ENCODE results near the gene SP110. TPM values are rescaled to one million over a fixed set of nuclear protein-coding genes. Genes with fewer than 3 reads are reported as not detected.
A peak's percentile ranks its signal among the peaks of the same experiment; 100 is the strongest.
"Not testable (repeated sequence)": the region's sequence is repeated elsewhere in the genome, so short reads cannot be mapped to it uniquely, and the experiment has no call there.

Gene SP110
- total RNA-seq (100 to 1,000 TPM in 4 of 5 donors, 10 to 100 TPM in 1; 95.4 to 136 (median 111) TPM), total RNA-seq (39.5 to 299 (median 79.7) reads per million in 29 experiments)
- total RNA-seq (2013), result 125 TPM

DNA sequence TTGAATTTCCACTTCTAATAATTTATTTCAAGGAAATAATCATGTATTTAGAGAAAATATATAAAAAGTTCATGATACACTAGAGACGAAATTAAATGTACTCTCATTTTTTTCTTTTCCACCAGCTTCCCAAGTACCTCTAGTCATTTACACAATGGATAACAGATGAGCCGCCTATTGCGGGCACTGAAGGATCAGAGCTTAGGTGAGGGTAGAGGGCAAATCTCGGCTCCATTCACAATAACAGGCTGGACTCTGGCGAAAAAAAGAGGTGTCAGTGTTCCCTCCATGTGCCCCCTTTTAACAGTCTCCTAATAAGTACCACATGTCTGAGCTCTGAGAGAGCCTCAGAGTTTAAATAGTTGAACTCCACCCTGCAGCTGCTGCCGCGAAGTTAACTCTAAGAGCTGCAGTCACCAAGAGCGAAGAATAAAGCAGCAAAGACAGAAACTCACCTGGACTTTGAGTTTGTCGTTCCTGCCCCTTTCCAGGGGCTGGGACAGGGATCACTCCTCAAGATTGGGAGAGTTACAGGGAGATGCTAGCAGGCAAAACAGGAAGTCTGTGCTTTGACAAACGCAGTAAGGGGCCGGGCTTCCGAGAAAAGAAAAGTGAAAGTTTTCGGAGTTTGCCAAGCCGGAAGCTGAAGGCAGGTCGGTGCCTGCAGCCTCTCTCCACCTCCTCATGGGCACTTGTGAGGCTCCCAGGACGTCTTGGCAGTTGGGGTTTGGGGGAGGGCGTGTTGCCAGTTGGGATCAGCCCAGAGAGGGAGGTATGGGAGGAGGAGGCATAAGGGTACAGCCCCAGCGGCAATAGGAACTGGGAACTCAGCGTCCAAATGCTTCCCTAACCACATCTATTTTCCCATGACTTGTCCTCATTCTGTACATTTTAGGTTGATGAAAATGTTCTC is at the start of gene SP110:
Gene SP110 (minus strand): TSS at position 566 of the 913 bp plus-strand sequence. CDS start 3,057 bp downstream, outside the sequence.
- H3K9me3 ChIP-seq, result no peaks in the 10 kb centered on the region
- H3K27ac ChIP-seq (ENCODE audit: low read length), result peak within 1 kb of the TSS; percentile 91
- peak within 1 kb of the TSS; percentile 93 to 98 for H3K4me3 ChIP-seq (ENCODE audit: control insufficient read depth in 1 of 2, extremely low read depth in 1 of 2, low read length in 1 of 2)
- Mint-ChIP-seq H3K4me3 (peak within 1 kb of the TSS; percentile 94 to 99 (median 98)), H3K36me3 (peaks cover 26% of the 10 kb centered on the region), H3K27ac (peak within 1 kb of the TSS; percentile 97 to 99), H3K9me3 (no peaks in the 10 kb centered on the region), H3K4me1 (peaks cover 55 to 77% (median 76%) of the 10 kb centered on the region in 3 donors), H3K27me3 (no peaks in the 10 kb centered on the region)
- 0% methylated on average over 6 of the region's 19 CpGs for WGBS (ENCODE audit: insufficient coverage)
- POLR2A ChIA-PET, result interaction anchor here (0.6 kb wide), 2 partner anchors 221 to 884 kb away, joined by 3 read pairs; no protein-coding TSS in a partner anchor
- H3K4me1 ChIP-seq (ENCODE audit: control insufficient read depth in 1 of 2, extremely low read depth in 1 of 2, insufficient read depth in 2 of 2, low read length in 2 of 2), result peaks cover 14 to 36% of the 10 kb centered on the region in 2 experiments
- peak; percentile 58 to 86 (median 71) for DNase-seq
- CTCF ChIA-PET, result interaction anchor here in 1 of 2 donors (0.7 to 1.7 kb wide), 5 partner anchors 9 to 579 kb away, joined by 3 to 6 read pairs (median 3); no protein-coding TSS in a partner anchor
- peak; percentile 92 to 96 (median 94) for ATAC-seq (replicated peaks in 1 of 4)
- H3K36me3 ChIP-seq (ENCODE audit: control insufficient read depth in 2 of 2, extremely low read depth in 1 of 2, insufficient read depth in 1 of 2, low read length in 1 of 2), result peaks cover 8 to 25% of the 10 kb centered on the region in 2 donors
- H3K27me3 ChIP-seq (replicated peaks in 1 of 2; ENCODE audit: control insufficient read depth in 2 of 2, extremely low read depth in 1 of 2, insufficient read depth in 2 of 2, low read length in 1 of 2), result no peaks in the 10 kb centered on the region

DNA sequence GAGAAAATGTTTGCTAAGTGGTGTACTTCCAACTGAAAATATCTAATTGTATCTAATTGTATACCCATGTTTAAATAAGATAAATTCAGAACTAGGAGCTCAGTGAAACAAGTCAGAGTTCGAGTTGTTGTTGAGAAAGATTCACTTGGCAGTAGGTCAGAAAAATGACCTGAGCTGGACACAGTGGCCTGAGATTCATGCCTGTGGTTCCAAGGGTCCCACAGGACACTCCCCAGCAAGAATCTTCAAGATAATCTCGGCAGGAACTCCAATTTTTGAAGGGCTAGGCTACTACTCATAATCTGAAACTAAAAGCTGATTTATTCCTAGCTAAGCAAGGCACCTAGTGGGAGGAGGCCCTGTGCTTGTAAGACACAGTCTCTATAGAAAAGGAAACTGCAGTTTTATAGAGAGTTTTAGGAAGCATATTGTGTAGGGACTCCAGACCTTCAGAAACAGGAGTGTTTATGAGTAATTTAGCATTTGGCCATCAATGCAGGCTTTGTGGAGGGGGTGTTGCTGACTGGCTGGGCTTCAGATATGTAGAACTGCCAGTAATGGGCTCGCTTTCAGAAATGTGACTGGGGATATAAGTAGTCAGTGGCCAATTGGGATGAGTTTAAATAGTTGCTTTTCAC is 48.9 kb upstream of the SP110 start:
- no peak overlapping the region for H3K4me3 Mint-ChIP-seq
- H3K4me3 ChIP-seq (ENCODE audit: control insufficient read depth in 1 of 2, extremely low read depth in 1 of 2, low read length in 1 of 2), result no peak overlapping the region
- POLR2A ChIA-PET, result interaction anchor here in 1 of 2 donors (0.6 kb wide), 1 partner anchor 171 kb away, joined by 5 read pairs; no protein-coding TSS in a partner anchor
- CTCF ChIA-PET, result interaction anchor here in 1 of 2 donors (0.7 kb wide), 1 partner anchor 160 kb away, joined by 4 read pairs; no protein-coding TSS in a partner anchor
- 60% methylated on average over 1 of the region's 3 CpGs for WGBS (ENCODE audit: insufficient coverage)
- no peak overlapping the region for H3K27ac ChIP-seq (ENCODE audit: low read length)
- H3K4me1 ChIP-seq (ENCODE audit: control insufficient read depth in 1 of 2, extremely low read depth in 1 of 2, insufficient read depth in 2 of 2, low read length in 2 of 2), result no peaks in the 10 kb centered on the region
- H3K36me3 Mint-ChIP-seq, result peaks cover 90% of the 10 kb centered on the region
- H3K27ac Mint-ChIP-seq, result peak overlapping the region; percentile 28 to 58
- no peaks in the 10 kb centered on the region for H3K27me3 ChIP-seq (replicated peaks in 1 of 2; ENCODE audit: control insufficient read depth in 2 of 2, extremely low read depth in 1 of 2, insufficient read depth in 2 of 2, low read length in 1 of 2)
- H3K9me3 ChIP-seq, result no peaks in the 10 kb centered on the region
- peaks cover 0 to 49% of the 10 kb centered on the region in 2 donors for H3K36me3 ChIP-seq (ENCODE audit: control insufficient read depth in 2 of 2, extremely low read depth in 1 of 2, insufficient read depth in 1 of 2, low read length in 1 of 2)
- H3K9me3 Mint-ChIP-seq, result peaks cover 3 to 8% (median 3%) of the 10 kb centered on the region in 3 donors
- DNase-seq (no peak), ATAC-seq (replicated peaks in 1 of 4) (no peak)
- peaks cover 21 to 28% (median 27%) of the 10 kb centered on the region in 3 donors for H3K4me1 Mint-ChIP-seq
- no peaks in the 10 kb centered on the region for H3K27me3 Mint-ChIP-seq

DNA sequence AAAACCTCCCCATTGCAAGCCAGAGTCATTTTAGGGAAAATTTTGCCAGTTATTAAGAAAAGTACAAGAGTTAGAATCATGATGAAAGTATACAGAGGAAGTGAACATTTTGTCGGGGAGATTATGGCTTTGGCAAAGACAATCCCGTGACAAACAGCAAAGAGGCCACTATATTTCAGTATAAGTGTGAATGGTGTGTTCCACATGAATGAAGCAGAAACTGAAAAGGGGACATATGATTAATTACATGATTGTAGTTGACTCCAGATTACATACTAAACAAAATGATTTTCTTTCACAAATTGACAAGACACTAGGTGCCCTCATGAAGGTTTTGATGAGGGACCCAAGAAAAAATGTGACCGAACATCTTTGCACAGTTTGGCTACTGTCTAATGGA is 47.8 kb upstream of the SP110 start:
- Histone ChIP-seq H3K36me3 (ENCODE audit: control insufficient read depth in 2 of 2, extremely low read depth in 1 of 2, insufficient read depth in 1 of 2, low read length in 1 of 2) (peaks cover 0 to 48% of the 10 kb centered on the region in 2 donors), H3K27ac (ENCODE audit: low read length) (no peak overlapping the region), H3K4me1 (ENCODE audit: control insufficient read depth in 1 of 2, extremely low read depth in 1 of 2, insufficient read depth in 2 of 2, low read length in 2 of 2) (peaks cover 0 to under 1% of the 10 kb centered on the region in 2 experiments), H3K27me3 (replicated peaks in 1 of 2; ENCODE audit: control insufficient read depth in 2 of 2, extremely low read depth in 1 of 2, insufficient read depth in 2 of 2, low read length in 1 of 2) (no peaks in the 10 kb centered on the region), H3K9me3 (no peaks in the 10 kb centered on the region), H3K4me3 (ENCODE audit: control insufficient read depth in 1 of 2, extremely low read depth in 1 of 2, low read length in 1 of 2) (no peak overlapping the region)
- Mint-ChIP-seq H3K4me1 (peaks cover 31 to 39% (median 39%) of the 10 kb centered on the region in 3 donors), H3K4me3 (no peak overlapping the region), H3K36me3 (peaks cover 84% of the 10 kb centered on the region), H3K27ac (no peak overlapping the region), H3K27me3 (no peaks in the 10 kb centered on the region), H3K9me3 (peaks cover 3 to 8% (median 3%) of the 10 kb centered on the region in 3 donors)
- DNase-seq (no peak), ATAC-seq (replicated peaks in 1 of 4) (no peak)
- POLR2A ChIA-PET, result no interaction called here
- 48% methylated on average over 2 of the region's 3 CpGs for WGBS (ENCODE audit: insufficient coverage)
- CTCF ChIA-PET, result no interaction called here

DNA sequence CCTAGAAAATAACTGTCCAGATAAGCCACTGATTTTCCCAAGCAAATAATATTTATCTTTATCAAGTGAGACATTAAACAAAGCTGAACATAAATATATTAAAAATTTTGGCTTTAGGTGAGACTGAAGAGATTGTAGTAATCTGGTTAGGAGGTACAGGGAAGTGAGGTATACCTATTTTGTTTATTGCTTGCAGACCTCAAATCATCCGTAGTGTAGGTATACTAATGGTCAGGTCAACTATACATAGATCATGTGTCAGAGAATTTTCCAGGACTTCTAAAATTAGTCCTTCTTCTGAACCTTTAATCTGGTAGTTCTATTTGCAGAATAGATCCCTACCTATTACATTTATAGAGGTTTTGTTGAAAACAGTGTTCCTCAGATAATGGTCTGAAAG is 47.3 kb upstream of the SP110 start:
- no CpG with 5 or more reads among the region's 1 CpG for WGBS (ENCODE audit: insufficient coverage)
- H3K27ac ChIP-seq (ENCODE audit: low read length), result no peak overlapping the region
- H3K4me3 ChIP-seq (ENCODE audit: control insufficient read depth in 1 of 2, extremely low read depth in 1 of 2, low read length in 1 of 2), result no peak overlapping the region
- H3K36me3 ChIP-seq (ENCODE audit: control insufficient read depth in 2 of 2, extremely low read depth in 1 of 2, insufficient read depth in 1 of 2, low read length in 1 of 2), result peaks cover 0 to 44% of the 10 kb centered on the region in 2 donors
- POLR2A ChIA-PET, result no interaction called here
- Mint-ChIP-seq H3K4me1 (peaks cover 36 to 44% (median 44%) of the 10 kb centered on the region in 3 donors), H3K27ac (no peak overlapping the region), H3K9me3 (peaks cover 3 to 8% (median 3%) of the 10 kb centered on the region in 3 donors), H3K4me3 (no peak overlapping the region), H3K27me3 (no peaks in the 10 kb centered on the region), H3K36me3 (peaks cover 79% of the 10 kb centered on the region)
- no peaks in the 10 kb centered on the region for H3K27me3 ChIP-seq (replicated peaks in 1 of 2; ENCODE audit: control insufficient read depth in 2 of 2, extremely low read depth in 1 of 2, insufficient read depth in 2 of 2, low read length in 1 of 2)
- ATAC-seq (replicated peaks in 1 of 4) (no peak), DNase-seq (no peak)
- H3K4me1 ChIP-seq (ENCODE audit: control insufficient read depth in 1 of 2, extremely low read depth in 1 of 2, insufficient read depth in 2 of 2, low read length in 2 of 2), result peaks cover 0 to 2% of the 10 kb centered on the region in 2 experiments
- no peaks in the 10 kb centered on the region for H3K9me3 ChIP-seq
- CTCF ChIA-PET, result no interaction called here

DNA sequence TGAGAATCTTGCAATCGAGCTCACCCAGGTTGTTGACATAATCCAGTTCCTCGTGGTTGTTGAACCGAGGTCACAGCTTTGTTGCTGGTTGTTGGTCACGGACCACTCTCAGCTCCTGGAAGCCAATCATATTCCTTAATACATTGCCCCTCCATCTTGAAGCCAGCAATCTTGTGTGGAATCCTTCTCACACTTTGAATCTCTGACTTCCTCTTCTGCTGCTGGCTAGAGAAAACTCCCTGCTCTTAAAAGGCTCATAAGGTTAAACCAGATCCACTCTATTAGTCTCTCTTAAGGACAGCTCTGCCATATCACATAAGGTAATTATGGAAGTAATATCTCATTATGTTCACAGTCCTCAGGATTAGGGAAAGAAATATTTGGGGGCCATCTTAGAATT is 46.9 kb upstream of the SP110 start:
- Mint-ChIP-seq H3K36me3 (peaks cover 75% of the 10 kb centered on the region), H3K4me1 (peaks cover 40 to 49% (median 48%) of the 10 kb centered on the region in 3 donors), H3K9me3 (peaks cover 3 to 5% (median 3%) of the 10 kb centered on the region in 3 donors), H3K4me3 (no peak overlapping the region), H3K27ac (no peak overlapping the region), H3K27me3 (no peaks in the 10 kb centered on the region)
- H3K9me3 ChIP-seq, result no peaks in the 10 kb centered on the region
- no peak overlapping the region for H3K27ac ChIP-seq (ENCODE audit: low read length)
- peaks cover 0 to 40% of the 10 kb centered on the region in 2 donors for H3K36me3 ChIP-seq (ENCODE audit: control insufficient read depth in 2 of 2, extremely low read depth in 1 of 2, insufficient read depth in 1 of 2, low read length in 1 of 2)
- ATAC-seq (replicated peaks in 1 of 4), result no peak
- no peaks in the 10 kb centered on the region for H3K27me3 ChIP-seq (replicated peaks in 1 of 2; ENCODE audit: control insufficient read depth in 2 of 2, extremely low read depth in 1 of 2, insufficient read depth in 2 of 2, low read length in 1 of 2)
- DNase-seq, result no peak
- CTCF ChIA-PET, result interaction anchor here in 1 of 2 donors (0.5 kb wide), 1 partner anchor 79 kb away, joined by 3 read pairs; no protein-coding TSS in a partner anchor
- 86% methylated on average over 1 of the region's 4 CpGs for WGBS (ENCODE audit: insufficient coverage)
- POLR2A ChIA-PET, result no interaction called here
- H3K4me3 ChIP-seq (ENCODE audit: control insufficient read depth in 1 of 2, extremely low read depth in 1 of 2, low read length in 1 of 2), result no peak overlapping the region
- peaks cover 0 to 4% of the 10 kb centered on the region in 2 experiments for H3K4me1 ChIP-seq (ENCODE audit: control insufficient read depth in 1 of 2, extremely low read depth in 1 of 2, insufficient read depth in 2 of 2, low read length in 2 of 2)

DNA sequence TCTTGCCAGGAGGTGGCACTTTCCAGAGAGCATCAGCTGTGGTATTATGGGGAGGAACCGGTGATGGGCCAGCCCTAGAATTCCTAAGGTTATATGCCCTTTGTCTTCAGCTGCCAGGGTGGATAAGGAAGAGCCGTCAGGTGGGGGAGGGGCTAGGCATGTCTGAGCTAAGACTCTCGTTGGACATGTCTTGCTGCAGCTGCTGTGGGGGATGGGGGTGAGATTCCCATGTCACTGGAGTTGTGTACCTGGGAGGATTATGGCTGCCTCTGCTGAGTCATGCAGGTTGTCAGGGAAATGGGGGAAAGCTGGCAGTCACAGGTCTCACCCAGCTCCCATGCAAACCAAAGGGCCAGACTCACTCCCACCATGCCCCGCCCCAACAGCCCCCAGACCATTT is 45.2 kb upstream of the SP110 start:
- H3K27ac Mint-ChIP-seq; H3K9me3 ChIP-seq; H3K27me3 ChIP-seq (replicated peaks in 1 of 2; ENCODE audit: control insufficient read depth in 2 of 2, extremely low read depth in 1 of 2, insufficient read depth in 2 of 2, low read length in 1 of 2); H3K27me3 Mint-ChIP-seq; H3K4me1 ChIP-seq (ENCODE audit: control insufficient read depth in 1 of 2, extremely low read depth in 1 of 2, insufficient read depth in 2 of 2, low read length in 2 of 2); DNase-seq; POLR2A ChIA-PET; CTCF ChIA-PET; H3K4me3 ChIP-seq (ENCODE audit: control insufficient read depth in 1 of 2, extremely low read depth in 1 of 2, low read length in 1 of 2); H3K4me3 Mint-ChIP-seq; H3K27ac ChIP-seq (ENCODE audit: low read length); ATAC-seq (replicated peaks in 1 of 4): not testable (repeated sequence)
- H3K36me3 Mint-ChIP-seq, result peaks cover 76% of the 10 kb centered on the region
- peaks cover 57 to 66% (median 65%) of the 10 kb centered on the region in 3 donors for H3K4me1 Mint-ChIP-seq
- peaks cover 0 to 24% of the 10 kb centered on the region in 2 donors for H3K36me3 ChIP-seq (ENCODE audit: control insufficient read depth in 2 of 2, extremely low read depth in 1 of 2, insufficient read depth in 1 of 2, low read length in 1 of 2)
- 96% methylated on average over 3 of the region's 4 CpGs for WGBS (ENCODE audit: insufficient coverage)
- H3K9me3 Mint-ChIP-seq, result peaks cover 0 to 12% (median 0%) of the 10 kb centered on the region in 3 donors
